Measurements from ENCODE around the gene RAP1GAP2.
"Not testable (repeated sequence)": the region's sequence is repeated elsewhere in the genome, so short reads cannot be mapped to it uniquely, and the experiment has no call there.

RAP1GAP2 gene

DNA sequence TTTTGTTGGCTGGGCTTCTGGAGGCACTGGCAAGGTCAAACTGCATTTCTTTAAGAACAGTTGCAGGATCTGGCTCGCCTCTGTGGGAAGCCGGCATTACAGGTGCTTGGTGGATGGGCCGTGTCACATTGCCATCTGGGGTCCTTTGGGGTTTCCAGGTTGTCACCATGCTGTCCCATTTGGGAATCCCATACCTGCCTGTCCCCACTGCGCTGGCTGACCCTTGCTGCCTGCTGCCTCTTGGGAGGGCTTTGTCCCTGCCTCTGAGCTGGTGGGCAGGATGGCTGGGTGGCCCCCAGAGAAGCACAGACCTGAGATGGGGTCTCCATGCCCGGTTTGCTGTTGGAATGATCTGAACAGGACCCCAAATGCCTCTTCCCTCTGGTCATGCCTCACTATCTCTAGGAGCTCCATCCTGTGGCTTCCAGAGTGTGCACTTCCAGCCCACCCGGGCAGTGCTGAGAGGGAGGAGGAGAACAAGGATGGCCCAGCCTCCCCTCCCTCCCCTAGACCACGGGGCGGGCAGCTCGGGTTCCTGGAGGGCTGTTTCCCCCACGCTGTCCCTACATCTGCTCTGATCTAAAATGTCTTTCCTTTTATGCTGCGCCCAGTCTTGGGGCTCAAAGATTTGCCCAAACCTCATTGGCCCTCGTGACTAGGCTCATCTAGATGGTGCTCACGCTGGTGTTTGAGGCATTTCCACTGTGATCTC lies 239.2 kb downstream of the RAP1GAP2 start:
- DNase-seq (ENCODE audit: low read depth in 2 of 2, low spot score in 1 of 2): no peak

- DNase-seq (ENCODE audit: low read depth in 2 of 2, low spot score in 1 of 2): no peak
Measured at GRCh38 chr17:3035968-3036280, 239.7 kb downstream of the RAP1GAP2 start.

DNA sequence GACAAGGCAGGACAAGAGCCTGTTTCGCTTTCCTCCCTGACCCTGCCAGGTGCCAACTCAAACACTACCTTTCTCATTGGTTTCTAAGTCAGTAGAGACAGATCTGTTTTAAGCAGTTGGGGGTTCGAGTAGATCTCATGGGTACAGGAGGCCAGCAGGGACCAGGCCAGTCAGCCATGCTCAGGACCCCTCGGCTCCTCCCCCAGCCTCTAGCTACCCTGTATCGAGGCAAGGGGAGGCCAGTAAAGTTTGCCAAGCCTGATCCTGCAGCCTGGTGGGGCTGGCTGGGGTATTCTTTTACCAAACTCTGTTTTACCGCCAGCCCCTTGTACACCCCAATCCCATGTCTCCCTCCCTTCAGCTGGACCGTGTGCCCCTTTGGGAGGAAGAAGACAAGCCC lies 240.6 kb downstream of the RAP1GAP2 start:
- DNase-seq (ENCODE audit: low read depth in 2 of 2, low spot score in 1 of 2): no peak

- no peak for DNase-seq (ENCODE audit: low read depth in 2 of 2, low spot score in 1 of 2)
Measured at GRCh38 chr17:3037259-3037658, 241.0 kb downstream of the RAP1GAP2 start.

DNA sequence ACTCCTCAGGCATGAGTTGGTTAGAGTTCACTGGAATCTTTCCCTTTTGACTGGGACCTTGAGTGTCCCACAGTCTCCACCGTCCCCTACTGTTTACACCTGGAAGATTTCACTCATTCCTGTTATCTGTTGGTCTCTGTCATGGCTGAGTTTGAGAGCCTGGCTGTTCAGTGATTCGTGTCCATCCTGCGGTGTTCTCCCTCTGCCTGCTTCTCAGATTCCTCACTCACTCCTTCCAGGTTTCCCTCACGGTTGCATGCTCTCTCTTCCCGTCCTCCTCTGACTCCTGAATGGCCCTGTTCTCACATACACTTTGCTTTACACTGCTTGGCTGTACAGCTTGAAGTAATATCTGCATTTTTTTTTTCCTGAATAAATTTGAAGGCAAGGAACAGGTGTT lies 242.7 kb downstream of the RAP1GAP2 start:
- DNase-seq (ENCODE audit: low read depth in 2 of 2, low spot score in 1 of 2): no peak

- no peak for DNase-seq (ENCODE audit: low read depth in 2 of 2, low spot score in 1 of 2)
Measured at GRCh38 chr17:3039736-3040135, 243.5 kb downstream of the RAP1GAP2 start.

DNA sequence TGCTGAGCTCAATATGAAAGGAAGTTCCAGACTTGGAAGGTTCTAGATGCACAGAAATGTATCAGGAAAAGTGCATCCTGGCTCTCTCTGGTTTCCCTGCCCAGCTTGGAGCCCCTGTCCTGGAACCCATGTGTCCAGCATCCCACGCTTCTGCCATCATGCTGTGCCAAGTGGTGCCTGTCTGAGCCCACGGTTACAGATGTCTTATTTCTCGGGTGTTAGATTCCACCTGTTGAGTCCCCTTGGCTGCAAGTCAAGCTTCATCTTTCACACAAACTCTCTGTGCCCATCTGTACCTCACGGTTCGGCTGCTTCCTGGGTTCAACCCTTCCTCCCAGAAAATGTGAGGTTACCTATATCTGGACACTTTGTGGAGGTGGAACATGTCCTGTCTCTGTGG lies 244.6 kb downstream of the RAP1GAP2 start:
- DNase-seq (ENCODE audit: low read depth in 2 of 2, low spot score in 1 of 2): no peak

GRCh38 chr17:3043737-3044365 lies 247.6 kb downstream of the RAP1GAP2 start:
- DNase-seq (ENCODE audit: low read depth in 2 of 2, low spot score in 1 of 2): no peak

DNA sequence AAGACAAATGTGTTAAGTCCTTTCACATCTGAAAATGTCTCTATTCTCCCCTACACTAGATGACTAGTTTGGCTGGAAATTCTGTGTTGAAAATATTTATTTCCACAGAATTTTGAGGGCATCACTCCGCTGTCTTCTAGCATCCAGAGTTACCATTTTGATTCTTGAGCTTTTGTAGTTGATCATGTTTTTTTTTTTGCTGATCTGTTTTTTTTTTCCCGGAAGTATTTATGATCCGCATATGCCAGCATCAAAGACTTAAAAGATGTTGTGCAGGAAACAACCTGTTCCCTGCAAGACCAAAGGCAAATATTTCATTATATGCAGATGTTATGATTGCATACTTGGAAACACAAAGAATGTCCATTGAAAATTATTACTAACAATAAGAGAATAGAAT lies 250.5 kb downstream of the RAP1GAP2 start:
- DNase-seq (ENCODE audit: low read depth in 2 of 2, low spot score in 1 of 2): no peak

- peak; percentile 69 to 85 for DNase-seq (ENCODE audit: low read depth in 2 of 2, low spot score in 1 of 2)
Measured at GRCh38 chr17:3048727-3049471, 252.7 kb downstream of the RAP1GAP2 start.

- no peak for DNase-seq (ENCODE audit: low read depth in 2 of 2, low spot score in 1 of 2)
Measured at GRCh38 chr17:3049705-3050295, 253.6 kb downstream of the RAP1GAP2 start.

GRCh38 chr17:3054868-3055267 lies 258.6 kb downstream of the RAP1GAP2 start:
- not testable (repeated sequence) for DNase-seq (ENCODE audit: low read depth in 2 of 2, low spot score in 1 of 2)

- not testable (repeated sequence) for DNase-seq (ENCODE audit: low read depth in 2 of 2, low spot score in 1 of 2)
Measured at GRCh38 chr17:3062824-3063377, 266.7 kb downstream of the RAP1GAP2 start.

GRCh38 chr17:3063507-3063906 lies 267.3 kb downstream of the RAP1GAP2 start, which contains the start of gene OR1D5:
TSS of gene OR1D5 (minus strand) at chr17:3063607. CDS start at chr17:3063607, 0 bp downstream.
- not testable (repeated sequence) for DNase-seq (ENCODE audit: low read depth in 2 of 2, low spot score in 1 of 2)

GRCh38 chr17:3065192-3065591 lies 269.0 kb downstream of the RAP1GAP2 start:
- not testable (repeated sequence) for DNase-seq (ENCODE audit: low read depth in 2 of 2, low spot score in 1 of 2)

GRCh38 chr17:3073850-3074249 lies 277.6 kb downstream of the RAP1GAP2 start:
- not testable (repeated sequence) for DNase-seq (ENCODE audit: low read depth in 2 of 2, low spot score in 1 of 2)
